A549 (cell line): ENCODE data around the gene RBMS3.

Experiments
- BHLHE40 ChIP-seq: IDR thresholded peaks from 2 replicates; pipeline ENCODE4 v1.6.1; 2012; ENCODE audit warnings: low read depth, low read length, inconsistent platforms
- HOXB13 ChIP-seq: fragments of 250-450 bp; sonication (Bioruptor Pico); IDR thresholded peaks from 2 replicates; pipeline ENCODE4 v1.5.0; 2020; ENCODE audit warnings: low read depth, mild to moderate bottlenecking, moderate library complexity
- JUN ChIP-seq, 2 experiments: fragments of >200 bp; sonication (Bioruptor Twin); formaldehyde crosslinking; IDR thresholded peaks; 2 replicates in 1 of 2; 3 replicates in 1 of 2; pipeline ENCODE4 v1.6.1; 2016 to 2017
- PHF8 ChIP-seq: fragments of 200-600 bp; sonication (generic); IDR thresholded peaks from 2 replicates; pipeline ENCODE4 v1.6.1; 2016; ENCODE audit warnings: low read depth, mild to moderate bottlenecking, antibody characterized with exemption, moderate library complexity, borderline replicate concordance
- POLR2A ChIP-seq: IDR thresholded peaks from 2 replicates; pipeline ENCODE4 v1.6.1; 2012; ENCODE audit warnings: mild to moderate bottlenecking, low read length
- RNF2 ChIP-seq: fragments of 200-600 bp; sonication (generic); IDR thresholded peaks from 2 replicates; pipeline ENCODE4 v1.6.1; 2016; ENCODE audit warnings: low read depth, mild to moderate bottlenecking, antibody characterized with exemption, moderate library complexity, borderline replicate concordance
- SMC3 ChIP-seq: fragments of >200 bp; sonication (Bioruptor Twin); formaldehyde crosslinking; IDR thresholded peaks from 3 replicates; pipeline ENCODE4 v1.6.1; 2018; ENCODE audit warnings: inconsistent platforms
- TF ChIP-seq, protein P1 (sequence below): fragments of 250-450 bp; sonication (Bioruptor Pico); IDR thresholded peaks from 2 replicates; pipeline ENCODE4 v1.5.0; 2021; ENCODE audit warnings: mild to moderate bottlenecking, moderate library complexity, borderline replicate concordance
- TF ChIP-seq, protein P2 (sequence below): fragments of >200 bp; sonication (Bioruptor Twin); formaldehyde crosslinking; IDR thresholded peaks from 3 replicates; pipeline ENCODE4 v1.5.1; 2016
- TF ChIP-seq, protein P3 (sequence below): fragments of 150-350 bp; IDR thresholded peaks from 2 replicates; pipeline ENCODE4 v1.6.1; 2014; ENCODE audit warnings: low read depth, mild to moderate bottlenecking, low read length

GRCh38 chr3:29585368-29585767 lies 304.5 kb downstream of the RBMS3 start:
- TF ChIP-seq, protein P1, sequence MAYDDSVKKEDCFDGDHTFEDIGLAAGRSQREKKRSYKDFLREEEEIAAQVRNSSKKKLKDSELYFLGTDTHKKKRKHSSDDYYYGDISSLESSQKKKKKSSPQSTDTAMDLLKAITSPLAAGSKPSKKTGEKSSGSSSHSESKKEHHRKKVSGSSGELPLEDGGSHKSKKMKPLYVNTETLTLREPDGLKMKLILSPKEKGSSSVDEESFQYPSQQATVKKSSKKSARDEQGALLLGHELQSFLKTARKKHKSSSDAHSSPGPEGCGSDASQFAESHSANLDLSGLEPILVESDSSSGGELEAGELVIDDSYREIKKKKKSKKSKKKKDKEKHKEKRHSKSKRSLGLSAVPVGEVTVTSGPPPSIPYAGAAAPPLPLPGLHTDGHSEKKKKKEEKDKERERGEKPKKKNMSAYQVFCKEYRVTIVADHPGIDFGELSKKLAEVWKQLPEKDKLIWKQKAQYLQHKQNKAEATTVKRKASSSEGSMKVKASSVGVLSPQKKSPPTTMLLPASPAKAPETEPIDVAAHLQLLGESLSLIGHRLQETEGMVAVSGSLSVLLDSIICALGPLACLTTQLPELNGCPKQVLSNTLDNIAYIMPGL (CRISPR knock-in tag) = no peak
- TF ChIP-seq, protein P2, sequence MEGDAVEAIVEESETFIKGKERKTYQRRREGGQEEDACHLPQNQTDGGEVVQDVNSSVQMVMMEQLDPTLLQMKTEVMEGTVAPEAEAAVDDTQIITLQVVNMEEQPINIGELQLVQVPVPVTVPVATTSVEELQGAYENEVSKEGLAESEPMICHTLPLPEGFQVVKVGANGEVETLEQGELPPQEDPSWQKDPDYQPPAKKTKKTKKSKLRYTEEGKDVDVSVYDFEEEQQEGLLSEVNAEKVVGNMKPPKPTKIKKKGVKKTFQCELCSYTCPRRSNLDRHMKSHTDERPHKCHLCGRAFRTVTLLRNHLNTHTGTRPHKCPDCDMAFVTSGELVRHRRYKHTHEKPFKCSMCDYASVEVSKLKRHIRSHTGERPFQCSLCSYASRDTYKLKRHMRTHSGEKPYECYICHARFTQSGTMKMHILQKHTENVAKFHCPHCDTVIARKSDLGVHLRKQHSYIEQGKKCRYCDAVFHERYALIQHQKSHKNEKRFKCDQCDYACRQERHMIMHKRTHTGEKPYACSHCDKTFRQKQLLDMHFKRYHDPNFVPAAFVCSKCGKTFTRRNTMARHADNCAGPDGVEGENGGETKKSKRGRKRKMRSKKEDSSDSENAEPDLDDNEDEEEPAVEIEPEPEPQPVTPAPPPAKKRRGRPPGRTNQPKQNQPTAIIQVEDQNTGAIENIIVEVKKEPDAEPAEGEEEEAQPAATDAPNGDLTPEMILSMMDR = no peak
- no peak for TF ChIP-seq PHF8
- no peak for TF ChIP-seq POLR2A
- no peak for TF ChIP-seq RNF2
- no peak for TF ChIP-seq HOXB13 (CRISPR knock-in tag)
- no peak for TF ChIP-seq SMC3
- no peak for TF ChIP-seq BHLHE40
- TF ChIP-seq, protein P3, sequence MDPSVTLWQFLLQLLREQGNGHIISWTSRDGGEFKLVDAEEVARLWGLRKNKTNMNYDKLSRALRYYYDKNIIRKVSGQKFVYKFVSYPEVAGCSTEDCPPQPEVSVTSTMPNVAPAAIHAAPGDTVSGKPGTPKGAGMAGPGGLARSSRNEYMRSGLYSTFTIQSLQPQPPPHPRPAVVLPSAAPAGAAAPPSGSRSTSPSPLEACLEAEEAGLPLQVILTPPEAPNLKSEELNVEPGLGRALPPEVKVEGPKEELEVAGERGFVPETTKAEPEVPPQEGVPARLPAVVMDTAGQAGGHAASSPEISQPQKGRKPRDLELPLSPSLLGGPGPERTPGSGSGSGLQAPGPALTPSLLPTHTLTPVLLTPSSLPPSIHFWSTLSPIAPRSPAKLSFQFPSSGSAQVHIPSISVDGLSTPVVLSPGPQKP = no peak
- no peak for TF ChIP-seq JUN (IDR thresholded peaks at IDR 0.05)
